Osteoblast (primary cell): ENCODE measurements around the gene ZBED5. TPM values are rescaled to one million over a fixed set of nuclear protein-coding genes. Genes with fewer than 3 reads are reported as not detected.

ENCODE experiments used
- DNase-seq: peaks from one replicate; pipeline ENCODE4 v3.0.0; 2011; ENCODE audit warnings: low spot score, mixed read lengths; ENCODE audit not compliant: insufficient read length; ENCODE audit errors: missing footprints
- H2AFZ ChIP-seq: 2 replicates; pipeline ENCODE4 v1.6.0; 2011; ENCODE audit warnings: mild to moderate bottlenecking, low read length
- H3K27ac ChIP-seq: 2 replicates; pipeline ENCODE4 v1.5.1; 2011; ENCODE audit warnings: mild to moderate bottlenecking, low read depth, low read length, moderate library complexity
- H3K27me3 ChIP-seq: 2 replicates; pipeline ENCODE4 v1.6.0; 2012; ENCODE audit warnings: mild to moderate bottlenecking, control low read depth, inconsistent platforms, low read length, moderate library complexity; ENCODE audit not compliant: insufficient read depth
- H3K36me3 ChIP-seq: 2 replicates; pipeline ENCODE4 v1.5.1; 2011; ENCODE audit warnings: mild to moderate bottlenecking, low read length, control low read depth, moderate library complexity; ENCODE audit not compliant: insufficient read depth
- H3K4me1 ChIP-seq: 2 replicates; pipeline ENCODE4 v1.5.1; 2011; ENCODE audit warnings: mild to moderate bottlenecking, low read length, control low read depth, moderate library complexity; ENCODE audit not compliant: insufficient read depth
- H3K4me2 ChIP-seq: 2 replicates; pipeline ENCODE4 v1.6.0; 2011; ENCODE audit warnings: mild to moderate bottlenecking, low read length; ENCODE audit not compliant: insufficient read depth
- H3K4me3 ChIP-seq: fragments of 200-600 bp; sonication (generic); 3 replicates; pipeline ENCODE4 v1.5.1; 2012; ENCODE audit warnings: mild to moderate bottlenecking, low read length, inconsistent platforms; ENCODE audit not compliant: insufficient read depth
- H3K79me2 ChIP-seq: 2 replicates; pipeline ENCODE4 v1.6.0; 2012; ENCODE audit warnings: mild to moderate bottlenecking, low read length, control low read depth, inconsistent platforms; ENCODE audit not compliant: insufficient read depth
- H3K9me3 ChIP-seq: 2 replicates; pipeline ENCODE4 v1.5.1; 2011; ENCODE audit warnings: low read depth, low read length, control low read depth
- H4K20me1 ChIP-seq: 2 replicates; pipeline ENCODE4 v1.6.0; 2012; ENCODE audit warnings: mild to moderate bottlenecking, low read length, control low read depth; ENCODE audit not compliant: insufficient read depth
- CTCF ChIP-seq: IDR thresholded peaks from 2 replicates; pipeline ENCODE4 v1.5.1; 2011; ENCODE audit warnings: mild to moderate bottlenecking, low read depth, low read length, moderate library complexity; ENCODE audit errors: extremely low read depth
- total RNA-seq: library from RNA; depleted of rRNA; stranded (reverse); fragments of >200 nt; gene quantifications from 2 replicates; pipeline ENCODE4 v1.2.3, GENCODE V29; 2012

The ZBED5 gene
- 29.7 and 32.7 TPM in 2 replicates for total RNA-seq

GRCh38 chr11:10857709-10858438 is at the start of gene ZBED5:
Gene ZBED5 (minus strand): TSS chr11:10858053. CDS start chr11:10854945, 3,108 bp downstream.
- Histone ChIP-seq H3K4me1 (peaks cover 10% of the 10 kb centered on the region), H3K9me3 (no peaks in the 10 kb centered on the region), H4K20me1 (no peaks in the 10 kb centered on the region), H2AFZ (peak within 1 kb of the TSS; percentile 87), H3K27me3 (no peaks in the 10 kb centered on the region), H3K36me3 (peaks cover 29% of the 10 kb centered on the region), H3K4me3 (peak within 1 kb of the TSS; percentile 95), H3K4me2 (peak within 1 kb of the TSS; percentile 82), H3K79me2 (peaks cover 52% of the 10 kb centered on the region), H3K27ac (peak within 1 kb of the TSS; percentile 95)
- no peak for TF ChIP-seq CTCF
- peak; percentile 94 for DNase-seq

- Histone ChIP-seq H3K36me3 (no peaks in the 10 kb centered on the region), H3K79me2 (no peaks in the 10 kb centered on the region), H2AFZ (peak overlapping the region; percentile 28), H3K27ac (peak overlapping the region; percentile 76), H3K9me3 (no peaks in the 10 kb centered on the region), H3K4me2 (peak overlapping the region; percentile 45), H3K4me3 (peak overlapping the region; percentile 9), H3K4me1 (peaks cover 41% of the 10 kb centered on the region), H4K20me1 (no peaks in the 10 kb centered on the region), H3K27me3 (no peaks in the 10 kb centered on the region)
- DNase-seq: peak; percentile 55
- TF ChIP-seq CTCF: peak; percentile 31
These were observed 48.7 kb upstream of the ZBED5 start for GRCh38 chr11:10906521-10906920.

- Histone ChIP-seq H3K4me3 (no peak overlapping the region), H4K20me1 (no peaks in the 10 kb centered on the region), H3K4me2 (no peak overlapping the region), H3K4me1 (peaks cover 47% of the 10 kb centered on the region), H3K9me3 (no peaks in the 10 kb centered on the region), H3K79me2 (no peaks in the 10 kb centered on the region), H3K36me3 (no peaks in the 10 kb centered on the region), H3K27ac (no peak overlapping the region), H2AFZ (no peak overlapping the region), H3K27me3 (no peaks in the 10 kb centered on the region)
- no peak for DNase-seq
- no peak for TF ChIP-seq CTCF
These were observed 44.6 kb upstream of the ZBED5 start for GRCh38 chr11:10902301-10903063.
